NCI-H524 (cell line): ENCODE data around the gene DST.
"Not testable (repeated sequence)": the region's sequence is repeated elsewhere in the genome, so short reads cannot be mapped to it uniquely, and the experiment has no call there.

Experiments used
- DNase-seq, 2 experiments: peaks; one replicate each; lab custom pipeline; 2025; lab: John Stamatoyannopoulos, UW

Gene DST

DNA sequence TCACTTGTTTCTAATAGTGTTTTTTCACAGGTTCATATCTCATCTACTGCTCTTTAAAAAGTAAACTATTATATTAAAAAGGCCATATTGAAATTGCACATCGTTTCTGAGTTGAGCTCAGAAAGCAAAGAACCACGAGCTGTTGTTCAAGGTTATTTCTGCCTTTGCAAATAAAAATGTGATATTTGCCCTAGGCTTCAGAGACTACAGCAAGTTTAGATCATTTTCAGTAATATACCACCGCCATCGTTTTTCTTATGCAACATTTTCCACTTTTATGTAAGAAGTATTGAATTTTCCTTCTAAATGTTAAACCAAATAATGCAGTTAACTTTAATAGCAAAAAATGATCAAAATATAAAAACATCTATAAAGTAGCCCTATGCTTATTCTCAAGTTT lies 71.1 kb downstream of the DST start:
- no peak for DNase-seq

DNA sequence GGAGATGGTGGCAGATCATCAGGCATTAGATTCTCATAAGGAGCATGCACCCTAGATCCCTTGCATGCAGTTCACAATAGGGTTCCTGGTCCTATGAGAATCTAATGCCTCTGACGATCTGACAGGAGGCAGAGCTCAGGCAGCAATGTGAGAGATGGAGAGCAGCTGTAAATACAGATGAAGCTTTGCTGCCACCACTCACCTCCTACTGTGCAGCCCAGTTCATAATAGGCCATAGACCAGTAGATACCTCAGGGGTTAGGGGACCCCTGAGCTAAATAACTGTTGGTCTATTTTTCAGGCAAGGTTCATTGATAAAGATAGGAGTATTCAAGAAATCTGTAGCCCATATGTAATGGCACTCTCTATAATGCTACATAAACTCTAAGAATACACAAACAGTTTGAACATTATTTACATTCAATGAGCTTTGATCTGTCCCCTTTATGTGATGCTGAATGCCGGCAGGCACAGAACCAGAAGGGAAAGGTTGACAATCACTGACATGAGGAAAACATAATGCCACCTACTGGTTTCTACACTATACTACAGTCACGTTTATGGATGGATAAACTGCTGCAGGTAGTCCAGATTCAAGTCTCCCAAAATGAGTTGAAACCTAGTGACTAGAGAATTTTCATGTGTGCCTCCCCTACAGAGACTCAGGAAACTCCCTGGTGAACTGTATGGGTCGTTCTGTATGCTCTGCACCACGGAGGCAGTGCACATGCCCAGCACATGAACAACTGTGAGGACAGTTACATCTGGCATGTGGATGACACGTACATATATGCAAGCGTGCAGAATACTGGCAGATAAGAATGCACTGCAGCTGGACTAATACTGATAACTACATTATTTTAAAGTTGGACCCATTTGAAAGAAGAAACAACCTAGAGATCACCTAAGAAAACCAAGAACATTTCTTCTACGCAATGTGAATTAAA lies 72.0 kb downstream of the DST start:
- DNase-seq: peak; percentile 11 to 44

DNA sequence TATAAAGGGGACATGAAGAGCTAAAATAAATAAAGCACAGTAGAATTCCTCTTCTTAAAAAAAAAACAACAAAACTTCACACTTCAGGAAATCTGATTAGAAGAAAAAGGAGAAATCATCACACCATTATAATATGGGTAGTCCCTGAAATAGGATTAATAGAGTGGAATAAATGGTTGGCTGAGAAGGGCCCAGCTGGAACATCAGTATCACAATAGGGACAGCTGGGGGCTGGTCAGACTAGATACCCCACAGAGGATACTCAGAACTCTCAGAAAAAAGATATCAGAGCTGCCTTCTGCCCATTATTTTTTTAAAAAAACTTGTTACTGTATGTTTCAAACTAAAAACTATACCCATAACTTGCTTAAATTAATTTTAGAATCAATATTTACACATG lies 75.2 kb downstream of the DST start:
- DNase-seq: peak in 1 of 2 experiments; percentile 2

DNA sequence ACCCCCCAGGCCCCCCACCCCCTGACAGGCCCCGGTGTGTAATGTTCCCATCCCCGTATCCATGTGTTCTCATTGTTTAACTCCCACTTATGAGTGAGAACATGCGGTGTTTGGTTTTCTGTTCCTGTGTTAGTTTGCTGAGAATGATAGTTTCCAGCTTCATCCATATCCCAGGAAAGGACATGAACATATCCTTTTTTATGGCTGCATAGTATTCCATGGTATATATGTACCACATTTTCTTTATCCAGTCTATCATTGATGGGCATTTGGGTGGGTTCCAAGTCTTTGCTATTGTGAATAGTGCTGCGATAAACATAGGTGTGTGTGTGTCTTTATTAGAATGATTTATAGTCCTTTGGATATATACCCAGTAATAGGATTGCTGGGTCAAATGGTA lies 80.0 kb downstream of the DST start:
- DNase-seq: not testable (repeated sequence)

DNA sequence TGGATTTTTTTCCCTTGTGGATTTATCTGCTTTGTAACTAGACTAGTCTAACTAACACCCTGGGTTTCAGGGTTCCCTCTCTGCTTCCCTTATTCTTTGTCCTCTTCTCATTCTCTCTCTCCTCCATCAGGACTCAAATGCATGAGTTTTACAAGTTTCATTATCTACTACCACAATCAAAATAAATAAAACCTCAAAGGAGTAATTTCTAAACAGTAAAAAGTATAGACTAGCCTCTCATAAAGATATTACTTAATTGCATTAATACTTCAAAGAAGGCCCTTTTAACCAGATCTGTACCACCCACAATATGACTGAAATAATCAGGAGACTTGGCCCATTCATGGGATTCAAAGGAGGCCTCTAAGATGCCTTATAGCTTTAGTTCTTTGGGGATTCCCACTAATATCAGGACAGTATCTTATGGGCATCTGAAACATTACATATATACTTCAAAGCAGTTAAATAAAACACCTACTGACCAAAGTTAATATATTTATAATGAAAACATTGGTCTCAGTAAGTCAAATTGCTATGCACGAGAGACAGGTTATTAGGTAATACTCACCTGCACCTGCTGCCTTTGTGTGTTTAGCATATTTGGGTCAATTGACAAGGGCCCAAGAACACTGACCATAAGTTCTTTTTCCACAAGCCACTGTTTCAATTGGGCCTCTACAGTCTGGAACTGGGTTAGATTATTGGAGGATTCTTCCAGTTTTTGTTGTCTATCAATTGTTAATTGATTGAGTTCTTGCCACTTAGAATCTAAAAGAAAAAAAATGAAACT lies 85.7 kb downstream of the DST start:
- DNase-seq: no peak

DNA sequence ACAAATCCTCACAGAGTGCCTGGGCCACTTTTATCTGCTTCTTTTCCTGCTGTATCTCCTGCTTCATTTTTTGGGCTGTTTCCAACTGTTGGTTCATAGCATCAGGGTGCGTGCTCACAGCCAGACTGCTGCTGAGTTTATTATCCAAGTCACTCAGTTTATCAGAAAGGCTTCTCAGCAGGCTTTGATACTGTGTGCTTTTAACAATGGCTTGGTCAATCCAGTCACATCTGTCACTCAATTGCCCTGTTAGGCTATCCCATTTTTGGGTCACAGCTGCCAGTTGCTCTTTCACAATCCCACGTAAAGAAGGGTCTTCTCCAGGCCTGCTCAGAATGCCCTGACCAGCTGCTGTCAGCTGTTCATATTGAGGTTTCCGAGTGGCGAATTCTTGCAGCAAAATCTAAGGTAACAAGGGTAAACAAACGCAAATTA lies 87.2 kb downstream of the DST start:
- peak; percentile 88 to 95 for DNase-seq

DNA sequence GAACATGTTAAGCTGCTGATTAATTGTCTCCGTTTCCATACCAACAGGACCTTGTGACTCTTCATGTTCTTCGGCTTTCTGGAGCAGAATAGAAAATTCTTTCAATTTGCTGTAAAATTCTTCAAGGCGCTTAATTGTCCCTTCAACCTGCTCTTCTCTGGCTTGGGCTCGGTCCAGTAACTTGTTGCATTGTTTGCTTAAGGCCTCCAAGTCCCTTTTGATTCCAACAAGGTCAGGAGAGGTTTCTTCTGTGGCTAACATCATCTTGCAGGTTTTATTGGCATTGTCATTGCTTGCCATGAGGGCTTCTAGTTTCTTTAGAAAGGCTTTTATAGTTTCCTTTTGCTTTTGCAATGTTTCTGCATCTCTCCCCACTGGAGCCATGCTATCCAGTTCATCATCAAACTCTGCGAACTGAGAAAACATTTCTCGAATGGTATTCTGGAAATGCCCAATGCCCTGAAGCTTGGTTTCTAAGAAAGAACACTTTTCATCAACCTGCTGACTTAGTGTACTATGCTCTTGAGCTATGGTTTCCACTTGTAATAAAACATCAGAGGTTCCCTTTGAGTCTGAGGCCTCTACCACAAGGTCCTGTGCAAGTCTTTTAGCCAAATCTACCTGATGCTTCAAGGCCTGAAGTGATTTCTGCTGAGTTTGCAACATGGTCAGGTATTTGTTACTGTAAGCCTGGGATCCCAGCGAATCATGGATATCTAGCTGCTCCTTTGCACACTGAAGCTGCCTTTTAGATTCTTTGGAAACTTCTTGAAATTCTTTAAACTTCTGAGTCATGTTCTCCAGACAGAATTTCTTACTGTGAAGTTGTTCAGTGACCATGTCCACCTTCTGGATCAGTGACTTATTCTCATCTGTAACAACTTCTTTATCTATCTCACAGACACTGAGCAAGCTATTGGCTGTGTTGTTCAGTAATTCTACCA lies 90.2 kb downstream of the DST start:
- DNase-seq: no peak

DNA sequence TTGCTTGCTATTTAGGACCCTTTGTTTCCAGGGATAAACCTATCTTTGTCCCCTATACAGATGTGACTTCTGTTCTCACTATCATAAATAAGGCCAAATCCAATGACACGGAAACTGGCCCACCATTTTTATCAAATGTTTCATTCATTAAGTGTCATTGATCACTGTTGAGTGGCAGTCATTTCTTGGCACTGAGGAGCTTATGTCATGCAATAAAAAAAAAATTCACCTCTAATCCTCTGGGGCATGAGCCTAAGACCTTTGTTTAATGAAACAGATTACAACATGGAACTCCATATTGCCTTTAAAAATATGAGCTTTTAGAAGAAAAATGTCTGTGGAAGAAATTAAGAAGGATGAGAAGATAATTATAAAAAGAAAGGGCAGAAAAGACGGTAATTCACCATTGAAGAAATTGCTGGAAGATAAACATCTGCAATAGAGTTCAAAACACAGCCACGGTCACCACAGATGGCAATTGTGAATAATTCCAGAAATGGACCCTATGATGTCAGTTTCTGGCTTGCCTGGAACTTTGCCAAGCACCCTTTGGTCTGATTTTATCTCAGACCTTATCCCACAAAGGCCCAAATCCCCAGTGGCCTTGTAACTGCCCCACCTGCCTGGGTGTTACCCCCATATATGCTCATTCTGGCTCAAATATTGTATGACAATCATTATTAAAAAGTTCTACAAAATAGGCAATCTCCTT lies 91.1 kb downstream of the DST start:
- peak in 1 of 2 experiments; percentile 32 for DNase-seq

DNA sequence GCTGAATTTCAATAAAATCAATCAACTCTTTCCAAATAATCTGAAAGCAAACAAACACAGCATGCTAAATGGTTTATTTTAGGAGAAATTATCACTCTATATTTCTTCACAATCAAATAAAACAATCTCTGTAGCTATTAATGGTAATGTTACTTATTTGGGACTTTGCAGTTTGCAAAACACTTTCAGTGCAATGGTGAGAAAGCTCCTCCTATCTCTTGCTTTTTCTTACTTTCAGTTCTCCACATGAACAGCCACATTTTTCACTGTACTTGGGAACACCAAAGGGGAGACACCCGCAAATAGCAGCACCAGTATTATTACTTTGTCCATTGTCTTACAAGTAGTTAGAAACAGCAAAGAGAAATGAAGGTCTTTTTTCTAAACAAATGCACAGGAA lies 92.4 kb downstream of the DST start:
- DNase-seq: no peak

DNA sequence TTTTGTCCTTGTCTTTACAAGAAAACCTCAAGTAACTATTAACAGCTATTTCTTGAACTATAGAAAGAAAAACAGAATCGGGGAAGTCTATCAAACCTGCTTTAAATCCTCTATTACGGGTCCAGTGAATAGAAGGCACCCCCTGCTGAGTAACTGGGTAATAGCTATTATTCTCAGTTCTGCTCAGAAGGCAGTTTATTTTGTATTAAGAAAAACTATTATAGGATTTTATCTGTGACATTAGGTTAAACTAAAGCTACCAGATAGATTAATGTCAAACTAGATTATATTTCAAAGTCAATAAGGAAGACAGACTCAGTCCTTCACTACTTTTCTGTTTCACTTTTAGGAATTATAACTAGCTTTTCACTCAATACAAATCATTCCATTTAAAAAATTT lies 93.7 kb downstream of the DST start:
- no peak for DNase-seq

DNA sequence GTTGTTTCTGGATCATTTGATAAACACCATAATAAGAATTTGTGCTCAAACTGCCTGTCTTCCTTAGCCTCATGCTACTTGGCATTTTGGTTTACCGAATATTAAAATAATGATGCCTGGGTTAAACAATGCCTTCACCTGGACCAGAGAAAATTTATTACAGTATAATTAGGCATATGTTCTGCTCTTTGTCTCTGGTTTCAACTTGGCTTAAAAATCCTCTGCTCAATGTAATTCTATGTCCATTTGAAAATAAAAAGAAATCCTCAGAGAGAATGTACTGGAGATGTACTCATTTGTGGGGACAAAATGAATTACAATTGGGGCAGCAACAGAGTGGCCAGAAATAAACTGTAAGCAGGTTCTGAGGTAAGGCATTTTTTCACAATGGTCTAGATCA lies 95.0 kb downstream of the DST start:
- no peak for DNase-seq

DNA sequence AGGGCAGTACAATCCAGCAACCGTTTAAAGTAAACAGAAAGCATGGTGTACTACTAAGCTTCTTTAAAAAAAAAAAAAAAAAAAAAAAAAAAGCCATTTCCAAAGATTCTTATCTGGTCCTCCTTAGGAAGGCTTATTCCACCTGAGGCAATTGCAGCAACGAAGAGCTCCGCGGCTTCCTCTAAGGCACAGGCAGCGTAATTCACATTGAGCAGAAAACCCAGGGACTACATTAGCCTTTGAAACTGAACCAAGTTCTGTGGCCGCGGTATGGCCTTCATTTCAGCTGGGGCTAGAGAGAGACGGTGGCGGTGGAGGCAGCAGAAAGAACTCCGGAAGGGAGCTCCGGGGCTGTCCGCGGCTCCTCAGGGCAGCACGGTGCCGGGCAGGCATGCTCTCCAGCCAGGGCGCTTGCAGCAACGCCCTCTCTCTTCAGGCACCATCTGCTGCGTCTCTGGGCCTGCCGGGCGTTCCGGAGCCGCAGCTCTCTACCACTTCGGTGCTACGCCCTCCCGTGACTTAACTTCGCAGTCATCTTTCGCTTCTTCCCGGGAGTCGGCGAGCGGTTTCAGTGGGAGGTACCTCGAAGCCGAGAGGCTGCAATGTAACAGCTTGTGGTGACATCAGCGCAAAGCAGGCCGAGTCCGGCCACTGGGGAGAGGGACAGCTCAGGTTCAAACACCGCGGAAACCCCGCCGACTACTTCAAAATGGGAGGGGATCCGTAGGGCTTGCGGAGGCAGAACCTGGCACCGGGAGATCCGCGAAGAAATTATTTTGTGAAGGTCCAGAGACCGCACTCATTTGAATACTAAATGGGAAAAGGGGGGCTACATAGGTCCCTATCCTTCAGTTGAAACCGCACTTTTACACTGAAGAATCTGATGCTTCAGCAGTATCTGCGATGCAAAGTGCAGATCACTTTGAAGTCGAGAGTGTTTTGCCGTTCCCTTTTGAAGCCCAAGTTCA lies 100.0 kb downstream of the DST start:
- DNase-seq: peak; percentile 96 to 97

DNA sequence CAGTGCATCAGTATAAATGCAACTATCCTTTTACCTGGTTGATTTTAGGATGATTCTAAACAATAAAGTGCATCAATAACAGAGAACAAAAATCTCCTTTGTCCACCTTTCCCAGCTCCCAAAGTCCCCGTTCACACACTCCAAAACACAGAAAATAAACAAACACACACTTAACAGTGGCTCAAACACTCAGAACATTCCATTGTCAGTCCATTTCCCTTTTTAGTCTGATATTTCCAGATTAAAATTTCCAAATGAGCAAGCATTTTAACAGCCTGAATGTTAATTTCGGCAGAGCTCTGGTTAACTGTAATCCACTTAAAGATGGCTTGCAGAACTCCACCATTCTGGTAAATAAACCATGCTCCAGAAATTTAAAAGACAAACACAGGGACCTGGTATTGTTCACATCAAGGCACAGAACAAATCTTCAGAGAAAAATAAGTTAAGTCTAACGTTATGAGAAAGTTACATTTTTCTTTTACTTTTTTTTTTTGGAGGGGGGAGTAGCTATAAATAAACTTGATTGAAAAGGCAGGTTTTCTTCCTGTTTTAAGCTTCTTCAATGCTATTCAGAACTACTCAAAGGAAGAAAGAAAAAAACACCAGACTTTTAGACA lies 100.8 kb downstream of the DST start:
- DNase-seq: peak in 1 of 2 experiments; percentile 24

DNA sequence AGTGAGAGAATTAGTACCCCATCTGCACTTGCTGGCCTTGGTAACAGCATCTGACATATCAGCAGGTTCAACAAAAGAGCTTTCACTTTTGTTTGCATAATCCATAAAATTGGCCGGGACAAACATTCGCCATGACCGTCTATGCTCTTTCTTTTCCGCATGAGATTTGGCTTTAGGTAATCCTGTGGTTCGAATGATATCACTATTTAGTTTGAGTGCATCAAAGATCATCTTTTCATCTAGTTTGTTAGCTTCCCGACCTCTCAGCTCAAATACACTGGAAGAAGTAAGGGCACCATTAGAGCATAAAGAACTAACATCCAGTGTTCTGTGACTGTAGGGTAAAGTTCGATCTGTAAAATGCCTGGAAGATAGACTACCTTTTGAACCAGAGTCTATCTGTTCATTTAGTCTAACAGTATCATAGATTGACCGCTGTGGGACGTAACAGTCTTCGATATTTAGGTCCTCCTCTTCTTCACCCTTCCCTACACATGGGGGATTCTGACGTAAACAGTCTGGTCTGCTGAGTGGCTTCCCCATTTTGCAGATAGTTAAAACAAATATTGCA lies 101.6 kb downstream of the DST start:
- DNase-seq: peak; percentile 21 to 52

DNA sequence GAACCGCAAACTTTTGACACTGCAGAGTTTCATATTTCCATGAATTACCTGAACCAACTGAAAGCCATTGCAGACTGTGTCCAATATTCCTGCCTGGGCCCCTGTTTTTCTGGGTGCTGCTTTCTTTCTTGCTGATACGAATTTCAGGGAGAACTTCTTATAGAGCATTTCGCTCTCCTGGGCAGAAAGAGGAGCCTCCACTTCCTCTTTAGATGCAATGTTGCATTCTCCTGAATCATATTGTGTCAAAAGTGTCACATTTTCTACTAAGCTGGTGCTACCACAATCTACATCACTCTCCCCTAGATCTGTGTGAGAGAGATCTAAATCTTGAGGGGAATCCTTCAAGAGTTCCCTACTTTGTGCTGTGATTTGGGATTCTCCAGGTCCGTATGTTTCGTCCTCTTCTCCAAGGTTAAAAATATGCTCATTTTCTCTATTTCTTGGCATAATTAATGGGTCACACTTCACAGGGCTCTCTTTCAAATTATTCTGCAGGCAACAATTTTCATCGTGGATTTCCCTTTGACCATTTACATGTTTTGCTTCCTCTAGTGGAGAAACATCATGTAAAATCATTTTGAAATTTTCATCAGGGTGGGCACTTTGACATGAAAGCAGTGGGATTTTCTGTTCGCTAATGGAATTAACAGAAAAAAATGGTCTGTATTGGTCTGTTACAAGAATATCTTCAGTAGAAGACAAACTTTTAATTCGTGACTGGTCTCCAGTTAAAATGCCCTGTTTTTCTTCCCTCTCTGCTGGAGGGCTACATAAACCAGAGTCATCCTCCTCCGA lies 102.3 kb downstream of the DST start:
- peak in 1 of 2 experiments; percentile 29 for DNase-seq

DNA sequence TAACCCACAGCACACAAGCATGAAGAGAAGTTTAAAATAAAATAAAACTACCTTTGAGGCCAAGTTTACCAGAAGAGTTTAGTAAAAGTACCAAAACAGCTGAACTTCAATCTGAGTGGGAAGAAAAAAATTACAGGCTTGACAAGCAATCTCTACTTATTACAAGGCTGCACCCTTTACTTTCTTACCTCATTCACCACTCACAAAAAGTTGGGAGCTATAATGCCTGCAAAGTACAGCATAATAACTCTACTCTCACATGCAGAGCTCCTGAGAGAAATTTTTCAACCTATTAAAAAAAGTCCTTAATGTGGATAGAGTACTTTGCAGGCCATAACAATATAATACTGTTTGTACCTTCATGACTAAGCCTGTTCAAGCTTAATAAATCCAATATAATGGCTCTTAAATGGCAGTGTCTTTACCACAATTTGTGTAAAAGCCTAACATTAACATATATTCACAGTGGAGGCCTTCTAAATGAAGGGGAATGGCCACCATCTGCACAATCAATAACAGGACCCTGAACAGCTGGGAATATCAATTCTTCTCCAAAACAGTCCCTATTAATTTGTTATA lies 103.1 kb downstream of the DST start:
- no peak for DNase-seq

DNA sequence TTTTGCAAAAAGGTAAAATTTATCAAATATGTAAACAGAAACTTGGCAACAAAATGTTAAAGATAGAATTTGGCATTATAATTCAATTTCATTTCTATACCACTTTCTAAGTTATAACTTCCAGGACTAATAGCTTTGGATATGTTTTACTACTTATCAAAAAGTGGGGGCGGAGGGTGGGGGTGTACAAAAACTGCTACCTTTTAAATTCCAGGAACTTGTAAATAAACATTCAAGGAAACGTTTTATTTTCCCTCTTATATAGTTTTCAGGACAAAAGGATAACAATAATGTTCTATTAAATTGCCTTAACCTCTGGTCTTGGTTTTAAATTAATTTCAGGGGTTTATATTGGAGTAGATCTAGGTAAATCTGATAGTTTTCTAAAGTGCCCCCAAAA lies 103.8 kb downstream of the DST start:
- no peak for DNase-seq

DNA sequence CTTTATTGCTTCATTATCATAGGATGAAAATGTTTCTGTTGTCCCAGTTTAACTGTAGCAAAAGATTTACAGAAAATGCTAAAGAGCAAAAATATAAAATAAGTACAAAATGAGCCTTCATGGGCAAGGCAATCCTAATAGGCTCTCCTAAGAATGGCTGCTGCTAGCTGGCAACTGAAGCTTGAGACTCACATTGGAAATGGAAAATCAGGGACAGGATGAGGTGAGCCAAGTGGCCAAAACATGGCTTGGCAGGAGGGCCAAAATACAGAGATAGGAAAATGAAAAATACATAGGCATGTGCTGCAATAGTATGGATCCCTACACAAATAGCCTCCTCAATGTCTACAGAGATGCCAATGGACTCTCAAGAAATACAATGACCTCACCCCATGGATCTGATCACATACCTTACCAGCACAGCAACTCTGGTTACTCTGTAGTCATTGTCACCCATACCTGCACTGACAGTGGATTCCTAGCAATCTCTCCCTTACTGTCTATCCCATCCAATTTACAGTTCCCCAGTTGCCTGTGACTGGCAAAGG lies 105.4 kb downstream of the DST start:
- no peak for DNase-seq
